ENCODE data around the gene OPN4.
A peak's percentile ranks its signal among the peaks of the same experiment; 100 is the strongest.

Gene OPN4

DNA sequence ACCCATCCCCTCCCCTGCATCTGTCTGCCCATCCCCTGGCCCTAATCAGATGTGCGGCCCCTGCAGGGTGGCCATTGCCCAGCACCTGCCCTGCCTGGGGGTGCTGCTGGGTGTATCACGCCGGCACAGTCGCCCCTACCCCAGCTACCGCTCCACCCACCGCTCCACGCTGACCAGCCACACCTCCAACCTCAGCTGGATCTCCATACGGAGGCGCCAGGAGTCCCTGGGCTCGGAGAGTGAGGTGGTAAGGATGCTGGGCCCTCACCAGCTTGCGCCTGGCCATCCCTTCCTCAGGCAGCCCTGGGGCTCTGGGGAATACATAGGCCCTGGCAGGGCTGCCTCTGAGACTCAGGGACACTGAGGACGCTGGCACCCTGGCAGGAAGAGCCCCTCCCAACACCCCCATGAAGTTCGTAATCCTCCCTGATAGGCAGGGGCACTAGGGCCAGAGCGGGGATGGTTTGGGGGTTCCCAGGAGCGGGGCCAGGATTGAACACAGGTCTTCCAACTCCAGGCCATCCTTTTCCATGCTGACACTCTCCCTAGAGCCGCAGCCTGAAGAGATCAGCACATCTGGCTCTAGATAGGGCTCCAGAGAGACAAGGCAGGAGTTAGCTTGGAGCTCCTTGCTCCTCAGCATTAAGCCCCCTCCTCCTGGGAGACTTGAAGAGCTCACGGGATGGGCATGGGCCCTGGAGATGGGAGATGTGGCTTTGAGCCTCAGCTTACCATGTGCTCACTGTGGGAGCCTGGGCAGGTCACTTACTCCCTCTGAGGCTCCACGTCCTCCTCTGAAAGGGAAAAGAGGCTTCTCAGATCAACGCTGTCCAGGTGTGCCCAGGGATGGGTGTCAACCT, 8.1 kb downstream of the OPN4 start:
- no peak for DNase-seq (ENCODE audit: low read depth, low spot score)

DNA sequence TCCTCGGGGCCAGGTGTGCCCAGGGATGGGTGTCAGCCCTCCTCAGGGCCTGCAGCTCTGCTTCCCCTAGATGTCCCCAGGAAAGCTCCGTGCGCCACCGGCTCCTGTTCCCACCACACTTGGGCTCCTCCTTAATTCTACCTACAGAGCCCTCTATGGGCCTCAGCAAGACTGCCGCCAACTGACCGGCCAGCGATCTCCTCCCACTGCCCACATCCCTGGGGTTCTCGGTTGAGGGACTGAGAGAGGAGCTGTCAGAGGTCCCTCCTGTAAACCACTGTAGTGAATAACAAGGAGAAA, 8.6 kb downstream of the OPN4 start:
- peak; percentile 38 for DNase-seq (ENCODE audit: low read depth, low spot score)

DNA sequence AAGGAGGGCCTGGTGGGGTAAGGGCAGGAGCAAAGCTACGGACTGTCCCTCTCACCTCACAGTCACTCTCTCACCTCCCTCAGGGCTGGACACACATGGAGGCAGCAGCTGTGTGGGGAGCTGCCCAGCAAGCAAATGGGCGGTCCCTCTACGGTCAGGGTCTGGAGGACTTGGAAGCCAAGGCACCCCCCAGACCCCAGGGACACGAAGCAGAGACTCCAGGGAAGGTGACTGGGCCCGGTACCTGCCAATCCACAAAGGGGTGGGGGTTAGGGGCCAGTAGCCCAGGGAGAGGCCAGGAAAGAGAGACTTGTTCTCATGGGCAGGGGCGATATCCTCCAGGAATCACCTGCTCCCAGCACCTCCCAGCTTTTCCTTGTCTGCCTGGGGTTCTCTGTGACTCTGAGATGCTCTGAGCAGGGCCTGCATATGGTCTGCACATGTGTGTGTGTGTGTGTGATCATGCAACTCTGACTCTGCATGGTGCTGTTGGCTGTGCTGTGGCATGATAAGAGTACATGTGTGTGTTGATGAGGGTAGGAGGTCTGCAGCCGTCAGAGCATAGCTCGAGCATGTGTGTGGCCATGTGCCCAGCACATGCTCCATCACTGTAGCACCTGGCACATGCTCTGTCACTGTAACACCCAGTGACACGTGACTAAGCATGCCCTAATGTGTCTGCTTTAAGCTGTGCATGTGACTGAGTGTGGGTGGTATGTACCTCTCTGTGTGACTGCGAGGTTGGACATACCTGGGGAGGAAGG, 9.4 kb downstream of the OPN4 start:
- DNase-seq (ENCODE audit: low read depth, low spot score) = no peak

DNA sequence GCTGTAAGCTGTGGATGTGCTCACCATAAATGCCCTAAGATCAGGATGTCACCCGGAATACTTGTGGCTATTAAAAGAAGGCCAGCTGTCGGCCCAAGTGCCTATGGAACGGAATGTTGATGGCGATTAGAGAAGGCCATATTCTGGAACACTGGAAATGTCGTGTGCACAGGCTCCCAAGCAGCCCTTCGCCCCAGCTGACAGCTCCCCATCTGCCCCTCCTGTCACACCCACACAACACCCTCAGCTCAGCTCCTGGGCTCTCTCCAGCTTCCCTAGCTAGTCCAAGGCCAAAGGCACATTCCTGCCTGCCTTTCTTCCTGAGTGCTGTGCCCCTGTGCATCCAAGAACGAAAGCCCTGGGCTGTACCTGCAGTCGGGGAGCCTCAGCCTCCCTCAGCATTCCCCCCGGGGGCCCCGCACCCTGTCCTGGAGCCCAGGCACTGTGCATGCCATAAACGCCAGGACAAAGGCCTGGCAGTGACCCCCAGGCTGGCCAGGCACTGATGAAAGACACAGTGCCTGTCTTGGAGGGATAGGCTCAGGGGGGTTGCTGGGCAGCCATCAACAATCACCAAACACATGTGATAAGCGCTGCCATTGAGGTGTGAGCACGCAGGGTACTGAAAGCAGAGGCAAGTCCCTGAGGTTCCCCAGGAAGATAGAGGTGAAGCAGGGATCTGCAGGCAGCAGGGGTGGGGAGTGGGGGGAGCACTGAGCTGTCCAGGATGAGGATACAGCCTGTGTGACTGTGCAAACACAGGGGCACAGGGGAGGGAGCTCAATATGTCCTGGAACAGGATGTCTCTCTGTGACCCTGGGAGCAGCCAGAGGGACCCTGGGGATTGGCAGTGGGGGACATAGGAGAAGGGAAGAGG, 10.2 kb downstream of the OPN4 start:
- peak; percentile 53 for DNase-seq (ENCODE audit: low read depth, low spot score)

DNA sequence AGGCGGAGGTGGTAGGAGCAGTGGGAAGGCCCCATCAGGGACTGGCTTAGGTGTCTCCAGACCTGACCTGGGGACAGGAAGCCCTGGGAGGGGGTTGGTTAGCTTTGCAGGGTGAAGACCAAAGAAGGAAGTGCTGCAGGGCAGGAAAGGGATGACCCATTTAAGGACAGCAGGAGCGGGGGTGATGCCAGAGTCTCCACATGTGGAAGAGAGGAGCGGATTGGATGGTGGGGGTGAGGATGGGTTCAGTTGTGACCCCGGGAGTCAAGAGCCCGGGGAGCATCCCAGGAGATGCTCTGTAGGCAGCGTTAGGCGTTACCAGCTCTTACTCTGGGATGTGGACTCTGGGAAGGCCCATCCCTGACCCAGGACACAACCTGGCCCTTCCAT, 10.9 kb downstream of the OPN4 start:
- DNase-seq (ENCODE audit: low read depth, low spot score) = no peak

DNA sequence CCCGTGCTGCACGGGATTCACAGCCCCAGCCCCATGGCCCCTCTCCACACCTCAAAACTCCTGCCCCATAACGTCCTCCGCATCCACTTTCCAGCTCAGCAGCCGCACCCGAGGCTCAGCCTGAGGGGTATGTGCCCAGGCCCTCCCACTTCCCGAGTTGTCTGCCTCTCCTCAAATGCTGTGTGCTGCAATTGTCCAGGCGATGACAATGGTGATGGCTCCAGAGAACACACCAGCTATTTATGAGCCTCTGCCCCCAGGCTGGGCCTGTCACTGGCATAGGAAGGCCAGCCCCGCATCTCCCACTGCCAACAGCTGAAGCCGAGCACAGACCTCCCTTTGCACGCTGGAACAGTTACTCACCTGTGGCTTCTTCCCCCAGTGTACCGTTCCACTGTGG, 11.5 kb downstream of the OPN4 start:
- peak; percentile 58 for DNase-seq (ENCODE audit: low read depth, low spot score)

DNA sequence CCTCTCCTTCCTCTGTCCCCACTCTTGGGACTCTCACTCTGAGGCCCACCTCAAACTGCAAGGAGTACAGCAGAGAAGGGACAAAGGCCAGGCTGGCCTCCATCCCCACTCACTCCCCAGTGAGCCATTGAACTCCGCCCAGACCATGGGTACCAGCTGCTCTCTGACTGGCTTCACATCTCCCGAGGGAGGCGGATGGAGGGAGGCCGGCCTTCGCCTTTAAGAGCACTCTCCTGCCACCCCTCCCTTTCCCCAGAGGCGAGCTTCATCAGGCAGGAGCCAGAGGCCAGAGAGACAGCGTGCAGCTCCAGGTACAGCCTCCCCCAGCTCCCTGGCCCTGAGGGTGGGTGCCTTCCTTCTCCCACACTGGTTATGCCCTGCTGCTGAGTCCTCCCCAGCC, 12.2 kb downstream of the OPN4 start:
- DNase-seq (ENCODE audit: low read depth, low spot score) = no peak

DNA sequence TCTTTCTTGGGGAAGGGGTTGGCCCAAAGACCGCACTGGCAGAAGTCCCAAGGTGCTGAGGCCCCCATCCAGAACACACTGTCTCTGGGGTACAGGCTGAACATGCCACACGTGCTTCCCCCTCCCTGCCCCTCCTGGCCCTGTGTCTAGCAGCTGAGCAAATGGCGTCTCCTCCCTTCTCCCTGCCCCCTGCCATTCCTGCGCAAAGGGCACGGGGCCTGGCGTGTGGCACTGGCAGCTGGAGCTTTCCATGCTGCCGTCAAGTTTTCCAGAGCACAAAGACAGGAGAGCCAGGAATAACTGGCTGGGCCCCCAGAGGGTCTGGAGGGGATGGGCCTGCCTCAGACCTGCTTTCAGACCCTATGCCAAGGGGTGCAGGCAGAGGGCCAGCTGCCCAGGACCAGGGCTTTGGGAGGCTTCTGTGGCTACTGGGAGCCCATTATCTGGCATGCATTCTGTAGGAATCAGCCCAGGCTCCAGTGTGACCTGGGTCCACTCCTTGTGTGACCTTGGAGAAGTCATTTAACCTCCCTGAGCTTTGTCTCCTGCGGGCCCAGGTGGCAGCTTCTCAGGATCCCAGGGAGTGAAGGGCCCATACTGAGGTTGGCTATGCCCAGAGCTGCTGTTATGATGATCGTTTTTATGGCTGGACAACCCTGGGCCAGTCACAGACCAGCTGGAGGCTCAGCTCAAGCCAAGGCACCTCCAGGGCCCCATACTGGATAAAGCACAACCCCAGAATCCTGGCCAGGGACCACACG, 13.3 kb downstream of the OPN4 start:
- DNase-seq (ENCODE audit: low read depth, low spot score) = no peak

DNA sequence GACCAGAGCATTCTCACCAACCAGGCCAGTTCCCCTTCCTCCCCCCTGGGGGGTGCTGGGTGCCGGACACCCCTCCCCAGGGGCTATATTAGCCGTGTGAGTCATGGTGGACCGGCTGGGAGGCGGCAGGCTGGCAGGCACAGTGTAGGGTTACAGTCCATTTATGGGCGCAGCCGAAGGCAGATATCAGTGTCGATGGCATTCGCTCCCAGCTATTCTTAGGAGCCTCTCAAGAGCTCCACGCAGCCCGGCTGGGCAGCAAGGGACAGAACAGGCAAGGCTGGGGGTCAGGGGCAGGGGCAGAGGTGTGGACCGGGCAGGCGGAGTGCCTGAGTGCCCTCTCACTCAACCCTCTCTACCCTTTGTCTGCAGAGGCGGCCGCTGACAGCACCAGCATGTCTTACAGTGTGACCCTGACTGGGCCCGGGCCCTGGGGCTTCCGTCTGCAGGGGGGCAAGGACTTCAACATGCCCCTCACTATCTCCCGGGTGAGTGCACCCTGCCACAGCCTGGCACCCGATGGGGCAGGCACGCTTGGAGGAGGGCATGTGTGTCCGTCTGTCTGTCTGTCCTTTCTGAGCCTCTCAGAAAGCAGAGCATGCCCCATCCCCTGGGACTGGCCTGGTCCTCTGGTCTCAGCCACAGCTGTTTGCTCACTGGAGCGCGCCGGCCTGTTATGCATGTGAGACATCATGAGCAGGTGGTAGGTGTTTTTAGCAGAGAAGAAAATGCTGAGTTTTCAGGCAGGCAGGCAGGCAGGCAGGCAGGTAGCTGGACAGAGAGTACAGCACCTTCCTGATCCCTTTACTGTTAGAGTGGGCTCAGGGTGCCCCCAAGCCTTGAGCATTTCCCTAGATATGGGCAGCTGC, 14.2 kb downstream of the OPN4 start, which contains the start of gene LDB3:
Gene LDB3, plus strand, starts transcription at position 215 of the 869 bp plus-strand sequence. Its CDS starts 181 bp downstream, at position 396.
- peak; percentile 80 for DNase-seq (ENCODE audit: low read depth, low spot score)

DNA sequence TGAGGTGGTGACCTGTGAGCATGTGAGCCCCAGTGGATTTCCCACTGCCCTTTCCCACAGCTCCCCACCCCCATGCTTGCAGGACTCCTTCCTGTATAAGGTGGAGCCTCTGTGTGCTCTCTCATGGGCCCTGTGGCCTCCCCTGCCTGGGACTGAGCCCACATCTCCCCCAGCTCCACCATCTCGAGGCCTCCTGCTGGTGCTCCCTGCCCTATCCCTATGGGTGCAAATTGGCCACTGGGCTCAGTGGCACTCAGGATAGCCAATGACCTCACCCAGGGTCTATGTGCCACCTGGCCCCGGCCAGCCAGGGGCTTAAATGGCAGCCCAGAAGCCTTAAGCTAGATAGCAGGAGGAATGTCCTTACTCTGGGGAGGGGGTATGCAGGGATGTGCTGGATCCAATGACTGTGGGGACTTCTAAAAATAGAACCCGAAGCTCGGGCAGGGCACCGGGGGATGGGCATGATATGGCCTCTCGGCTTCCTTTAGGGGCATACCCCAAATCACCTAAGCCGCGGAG, 16.0 kb downstream of the OPN4 start:
- no peak for DNase-seq (ENCODE audit: low read depth, low spot score)

DNA sequence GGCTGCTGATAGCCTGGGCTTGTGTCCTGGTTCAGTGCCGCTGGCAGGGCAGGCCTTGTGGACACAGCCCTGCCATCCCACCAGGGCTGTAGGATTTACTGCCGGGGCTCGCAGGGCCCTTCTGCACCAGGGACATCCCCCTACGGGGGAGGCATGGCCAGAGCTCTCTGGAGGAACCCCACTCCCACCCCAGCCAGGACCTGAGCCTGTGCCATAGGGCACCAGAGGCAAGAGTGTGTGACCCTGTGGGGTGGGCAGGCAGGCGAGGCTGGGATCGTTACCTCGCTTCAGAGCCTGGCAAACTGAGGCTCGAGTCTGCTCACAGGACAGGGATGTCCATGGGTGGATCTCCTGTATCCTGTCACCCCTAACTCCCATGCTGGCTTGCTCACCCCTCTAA, 16.5 kb downstream of the OPN4 start:
- DNase-seq (ENCODE audit: low read depth, low spot score) = no peak

DNA sequence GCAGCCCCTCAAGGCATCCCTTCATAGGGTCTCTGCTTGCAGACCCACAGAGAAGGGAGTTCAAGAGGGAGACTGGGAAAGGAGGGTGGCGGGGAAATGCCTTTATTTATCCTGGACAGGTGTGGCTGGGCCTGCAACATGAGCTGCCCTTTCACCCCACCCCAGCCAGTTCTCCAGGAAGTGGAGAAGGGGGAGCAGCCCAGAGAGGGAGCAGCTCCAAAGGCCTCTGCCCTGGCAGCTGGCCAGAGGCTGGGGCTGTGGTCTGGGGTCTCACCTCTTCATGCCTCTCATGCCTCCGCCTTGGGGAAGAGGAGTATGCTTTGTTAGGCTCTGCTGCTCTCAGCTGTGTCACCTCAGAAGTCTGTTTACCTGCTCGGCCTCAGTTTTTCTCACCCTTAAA, 17.1 kb downstream of the OPN4 start:
- no peak for DNase-seq (ENCODE audit: low read depth, low spot score)

DNA sequence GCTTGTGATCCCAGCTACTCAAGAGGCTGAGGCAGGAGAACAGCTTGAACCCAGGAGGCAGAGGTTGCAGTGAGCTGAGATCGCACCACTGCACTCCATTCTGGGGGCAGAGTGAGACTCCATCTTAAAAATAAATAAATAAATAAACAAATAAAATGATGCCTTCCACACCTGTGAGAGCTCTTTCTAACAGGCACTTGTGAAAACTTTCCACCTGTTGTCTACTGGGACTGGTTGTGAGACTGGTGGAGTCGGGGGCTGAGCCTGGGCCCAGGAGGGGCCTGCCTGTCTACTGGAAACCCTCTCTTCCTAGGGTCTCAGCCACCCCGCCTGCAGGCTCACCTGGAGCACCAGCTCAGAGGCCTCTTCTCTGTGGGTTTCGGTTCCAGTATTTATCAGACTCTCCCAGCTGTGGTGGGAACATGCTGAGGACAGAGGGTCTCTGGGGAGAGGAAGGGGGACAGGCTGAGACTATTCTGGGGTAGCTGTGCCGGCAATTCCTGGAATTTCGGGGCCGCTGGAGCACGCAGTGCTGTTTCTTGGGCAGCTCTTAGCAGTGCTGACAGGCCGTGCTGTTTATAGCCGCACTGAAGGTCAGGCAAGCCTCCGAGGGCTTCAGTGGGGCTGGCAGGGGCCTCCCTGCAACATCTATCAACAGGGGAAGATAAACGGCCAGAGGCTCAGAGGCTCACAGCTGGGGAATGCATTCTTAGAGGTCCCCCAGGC, 17.8 kb downstream of the OPN4 start:
- DNase-seq (ENCODE audit: low read depth, low spot score) = peak; percentile 84

DNA sequence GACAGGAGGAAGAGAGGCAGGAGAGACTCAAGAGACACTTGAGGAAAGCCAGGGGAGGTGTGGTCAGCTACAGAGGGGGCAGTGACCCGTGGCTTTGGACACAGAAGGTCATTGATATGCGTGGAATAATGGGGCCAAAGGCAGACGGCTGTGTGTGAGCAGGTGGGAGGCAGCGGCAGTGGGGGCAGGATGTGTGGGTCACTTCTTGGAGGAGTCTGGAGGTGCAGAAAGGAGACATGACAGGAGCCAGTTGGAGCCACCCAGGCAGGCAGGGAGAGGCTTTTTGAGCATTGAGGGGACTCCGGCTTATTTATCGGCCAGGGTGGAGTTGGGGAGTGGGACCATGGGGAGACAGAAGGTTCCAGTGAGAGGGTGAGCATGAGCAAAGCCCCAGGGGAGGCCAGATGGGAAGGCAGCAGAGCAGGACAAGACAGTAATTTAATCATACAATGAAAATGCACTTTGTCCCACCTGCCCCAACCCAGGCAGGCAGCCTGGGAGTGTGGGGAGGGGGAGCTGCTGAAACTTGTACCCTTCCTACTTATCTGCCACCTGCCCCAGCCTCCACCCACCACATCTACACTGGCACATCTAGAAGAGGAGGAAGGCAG, 19.0 kb downstream of the OPN4 start:
- DNase-seq (ENCODE audit: low read depth, low spot score) = no peak

DNA sequence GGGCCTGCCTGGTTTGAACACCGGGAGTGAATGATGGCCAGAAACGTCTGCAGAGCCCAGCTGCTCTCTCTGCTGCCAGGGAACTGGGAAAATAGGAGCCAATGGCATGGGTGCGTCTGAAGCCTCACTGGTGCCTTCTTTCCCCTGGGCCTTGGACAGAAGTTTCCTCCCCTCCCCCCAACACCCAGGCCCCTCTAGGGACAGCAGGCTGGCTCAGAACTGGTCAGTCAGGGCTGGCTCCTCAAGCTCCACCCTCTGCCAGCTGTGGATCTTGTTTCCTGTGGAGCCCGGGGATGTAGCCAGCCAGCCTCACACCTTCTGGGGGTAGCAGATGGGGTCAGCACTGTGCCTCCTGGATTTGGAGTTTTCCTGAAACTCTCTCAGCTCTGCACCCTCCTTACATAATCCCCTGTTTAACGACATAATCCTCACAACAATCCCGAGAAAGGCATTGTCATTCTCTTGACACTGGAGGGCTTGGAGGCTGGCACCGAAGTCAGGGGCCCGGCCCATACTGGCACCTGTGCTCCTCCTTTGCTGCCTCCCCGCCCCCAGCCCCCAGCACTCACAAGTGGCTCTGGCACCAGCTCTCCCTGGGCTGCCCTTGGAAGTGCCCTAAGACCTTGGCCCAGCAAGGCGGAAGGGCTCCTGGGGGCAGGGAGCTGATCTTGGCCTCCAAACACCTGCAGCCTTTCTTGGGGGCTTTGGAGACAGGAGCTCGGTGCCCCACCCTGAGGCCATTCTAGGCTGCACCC, 19.7 kb downstream of the OPN4 start:
- DNase-seq (ENCODE audit: low read depth, low spot score) = no peak

DNA sequence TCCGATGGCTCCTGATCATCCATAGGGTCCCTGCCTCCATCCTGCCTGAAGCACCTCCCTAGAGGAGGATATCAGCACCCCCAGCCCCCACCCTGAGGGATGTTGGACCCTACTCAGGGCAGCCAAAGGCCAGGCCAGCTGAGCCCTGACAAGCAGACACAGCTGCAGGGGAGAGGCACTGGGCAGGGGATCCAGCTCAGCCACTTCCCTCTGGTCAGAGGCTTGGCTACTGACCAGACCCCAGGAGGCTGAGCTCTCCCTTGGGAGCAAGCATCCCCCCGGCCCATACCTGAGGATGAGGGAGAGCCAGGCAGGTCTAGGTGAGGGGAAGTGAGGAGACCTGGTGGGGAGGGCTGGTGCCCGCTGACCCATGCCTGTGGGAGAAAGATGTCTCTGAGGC, 20.6 kb downstream of the OPN4 start:
- no peak for DNase-seq (ENCODE audit: low read depth, low spot score)

DNA sequence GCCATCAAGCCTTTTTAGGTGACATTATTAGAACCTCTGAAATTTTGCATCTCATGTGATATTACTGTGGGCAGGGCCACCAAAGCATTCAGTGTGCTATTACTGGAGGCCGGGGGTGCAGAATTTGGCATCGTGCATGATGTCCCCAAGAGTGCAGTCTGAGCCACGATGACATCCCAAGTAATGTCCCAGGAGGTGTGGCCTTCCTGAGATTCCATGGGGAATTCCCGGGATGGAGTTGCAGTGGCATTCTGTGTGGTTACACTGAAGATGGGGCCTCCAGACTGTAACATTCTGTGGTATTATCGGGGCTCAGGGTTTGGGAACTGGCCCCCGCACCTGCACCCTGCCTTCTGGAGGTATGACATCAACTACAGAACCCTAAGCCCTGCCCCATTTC, 23.0 kb downstream of the OPN4 start:
- DNase-seq (ENCODE audit: low read depth, low spot score) = no peak
